ENCODE measurements around the gene SIK2.
"Not testable (repeated sequence)": the region's sequence is repeated elsewhere in the genome, so short reads cannot be mapped to it uniquely, and the experiment has no call there.

Gene SIK2

DNA sequence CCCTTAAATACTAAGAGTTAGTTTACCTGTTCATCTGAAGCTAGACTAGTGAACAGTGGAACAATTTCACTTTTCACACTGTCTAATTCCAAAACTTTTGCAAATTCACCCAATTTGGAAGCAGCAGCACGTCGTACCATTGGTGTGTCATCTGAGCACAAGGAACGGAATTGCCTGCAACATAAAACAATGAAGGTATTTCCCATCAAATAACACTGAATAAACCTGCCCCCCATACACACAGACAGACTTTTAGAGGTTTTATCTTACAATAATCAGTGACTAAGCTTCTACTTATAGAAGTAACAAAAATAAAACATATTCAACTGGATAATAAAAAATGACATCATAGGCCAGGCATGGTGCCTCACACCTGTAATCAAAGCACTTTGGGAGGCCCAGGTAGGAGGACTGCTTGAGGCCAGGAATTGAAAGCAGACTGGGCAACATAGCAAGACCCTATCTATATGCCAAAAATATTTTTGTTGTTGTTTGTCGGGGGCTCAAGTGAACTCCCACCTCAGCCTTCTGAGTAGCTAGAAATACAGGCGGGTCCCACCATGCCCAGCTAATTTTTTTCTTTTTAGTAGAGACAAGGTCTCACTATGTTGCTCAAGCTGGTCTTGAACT, 157.6 kb downstream of the SIK2 start:
- no peak for DNase-seq (ENCODE audit: low read depth)

DNA sequence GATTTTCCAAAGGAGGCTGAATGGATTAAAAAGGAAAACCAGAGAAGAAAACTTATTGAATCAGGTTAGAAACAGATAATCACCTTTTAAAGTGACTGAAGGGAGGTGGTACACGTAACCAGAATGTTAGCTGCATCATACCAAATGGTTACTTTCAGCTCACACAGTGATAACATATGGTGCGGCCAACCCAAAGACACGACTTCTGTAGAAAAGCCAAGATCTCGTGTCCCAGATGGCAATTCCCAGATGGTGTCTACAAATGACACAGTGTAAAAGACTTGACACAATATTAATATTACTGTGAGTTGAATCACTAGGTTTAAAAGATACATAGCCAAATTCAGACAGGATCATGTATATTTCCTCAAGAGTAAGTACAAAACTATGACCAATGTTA, 158.8 kb downstream of the SIK2 start:
- no peak for DNase-seq (ENCODE audit: low read depth)

GRCh38 chr11:111762526-111762925, 160.3 kb downstream of the SIK2 start:
- no peak for DNase-seq (ENCODE audit: low read depth)

GRCh38 chr11:111762981-111763643, 160.9 kb downstream of the SIK2 start:
- DNase-seq (ENCODE audit: low read depth), result no peak

DNA sequence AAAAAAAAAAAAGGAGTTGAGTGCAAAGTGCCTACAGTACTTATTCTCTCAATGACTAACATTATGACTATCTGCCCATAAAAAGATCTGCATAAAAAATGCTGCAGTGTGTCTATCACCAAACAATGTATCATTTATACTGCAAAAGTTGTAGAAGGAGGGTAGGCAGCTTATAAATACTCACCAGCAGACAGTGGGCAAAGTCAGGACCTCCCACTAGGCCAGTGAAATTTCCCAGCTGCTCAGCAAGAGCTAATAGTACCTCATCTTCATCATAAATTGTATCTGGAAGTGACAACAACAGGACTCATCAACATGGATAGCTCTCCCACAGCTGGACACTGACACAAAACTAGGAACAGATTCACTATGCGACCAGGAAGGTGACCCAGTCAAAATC, 162.4 kb downstream of the SIK2 start:
- no peak for DNase-seq (ENCODE audit: low read depth)

DNA sequence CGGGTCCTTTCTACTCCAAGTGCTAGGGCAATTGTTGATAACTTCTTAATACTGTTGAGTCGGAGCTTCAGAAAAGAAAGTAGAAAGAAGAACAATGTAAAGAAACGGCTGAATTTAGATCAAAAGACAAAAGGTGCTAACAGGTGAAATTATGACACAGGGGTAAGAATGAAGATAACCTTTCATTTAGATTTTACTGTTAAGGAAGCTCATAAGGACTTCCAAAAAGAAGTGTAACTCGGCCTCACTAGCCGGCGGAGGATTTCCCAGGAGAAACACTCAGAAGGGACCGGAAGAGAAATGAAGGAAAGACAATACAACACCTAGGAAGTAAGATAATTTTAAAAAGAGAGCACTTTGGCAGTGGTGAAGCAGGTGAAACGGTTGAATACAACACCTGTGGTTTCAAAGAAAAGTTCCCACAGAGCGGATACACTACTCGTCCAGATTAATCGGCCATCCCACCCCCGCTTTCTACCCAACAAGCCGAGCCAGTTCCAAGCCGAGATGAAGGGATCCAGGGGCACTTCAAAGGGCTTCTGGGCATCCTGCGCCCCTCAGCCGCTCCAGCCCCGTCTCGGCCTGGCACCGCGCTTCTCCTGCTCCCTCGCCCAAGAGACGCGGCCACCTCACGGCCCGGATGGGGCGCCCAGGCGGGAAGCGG, 163.2 kb downstream of the SIK2 start:
- no peak for DNase-seq (ENCODE audit: low read depth)

DNA sequence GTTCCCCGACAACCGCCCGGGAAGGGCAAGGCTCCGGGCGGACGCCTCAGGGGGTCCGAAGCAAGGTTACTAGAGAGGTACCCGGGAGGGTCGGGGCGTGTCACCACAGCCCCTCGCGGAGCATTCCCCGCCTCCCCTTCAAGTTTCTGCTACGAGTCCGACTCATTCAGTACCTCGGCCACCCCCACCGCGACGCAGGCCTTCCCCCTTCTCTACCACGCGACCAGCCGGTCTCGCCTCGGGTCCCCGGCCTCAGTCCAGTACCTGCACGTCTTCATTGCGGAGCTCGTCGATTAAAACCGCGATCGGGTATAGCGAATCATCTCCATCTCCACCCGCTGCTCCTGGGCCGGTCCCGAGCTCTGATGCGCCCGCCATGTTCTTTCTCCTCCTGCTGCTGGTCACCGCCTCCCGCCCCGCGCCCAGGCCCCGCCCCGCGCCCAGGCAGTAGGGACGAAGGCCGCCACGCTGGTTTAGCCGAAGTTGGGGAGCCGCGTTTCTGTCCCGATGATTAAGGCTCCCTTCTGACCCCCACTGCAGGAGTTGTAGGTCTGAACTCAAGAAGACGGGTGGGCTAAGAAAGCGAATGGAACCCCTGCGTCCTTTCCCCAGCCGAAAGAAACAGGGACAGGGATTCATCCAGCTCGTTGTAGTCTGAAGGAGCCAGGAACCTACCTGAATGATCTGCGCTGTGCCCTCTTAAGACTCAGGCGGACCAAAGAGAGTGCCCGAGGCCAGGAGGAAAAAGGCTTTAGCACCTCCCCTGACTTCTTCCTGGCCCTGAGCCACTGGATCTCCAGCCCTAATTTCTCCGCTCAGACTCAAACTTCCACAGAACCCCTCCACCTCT, 164.0 kb downstream of the SIK2 start, which contains the start of gene PPP2R1B:
TSS of gene PPP2R1B (minus strand) at position 406 of the 850 bp plus-strand sequence. CDS start at position 378, 28 bp downstream.
- DNase-seq (ENCODE audit: low read depth), result peak; percentile 41

- DNase-seq (ENCODE audit: low read depth), result no peak
Observed at GRCh38 chr11:111766834-111767142, 164.5 kb downstream of the SIK2 start.

DNA sequence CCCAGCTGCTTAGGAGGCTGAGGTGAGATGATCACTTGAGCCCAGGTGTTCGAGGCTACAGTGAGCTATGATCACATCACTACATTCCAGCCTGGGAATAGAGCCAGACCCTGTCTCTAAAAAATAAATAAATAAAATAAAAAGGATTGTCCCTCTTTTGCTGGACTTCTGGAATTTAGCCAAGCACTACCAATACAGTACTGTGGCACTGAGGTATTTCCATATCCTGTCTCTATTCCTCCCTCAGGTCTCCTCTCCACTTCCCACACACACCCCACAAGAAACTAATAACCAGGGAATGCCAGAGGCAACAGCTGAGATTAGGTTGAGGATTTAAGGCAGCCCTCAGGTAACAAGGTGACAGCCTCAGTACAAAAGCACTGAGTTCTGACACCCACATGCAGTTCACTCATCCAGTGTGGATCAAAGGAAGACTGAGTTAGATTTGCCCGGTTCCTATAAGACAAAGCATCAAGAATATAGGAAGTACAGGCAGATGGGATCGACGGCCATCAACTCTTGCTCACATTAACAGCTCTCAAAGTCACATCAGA, 168.4 kb downstream of the SIK2 start:
- DNase-seq (ENCODE audit: low read depth), result no peak

GRCh38 chr11:111771205-111771604, 169.0 kb downstream of the SIK2 start:
- DNase-seq (ENCODE audit: low read depth), result not testable (repeated sequence)

GRCh38 chr11:111772535-111772934, 170.3 kb downstream of the SIK2 start:
- DNase-seq (ENCODE audit: low read depth), result no peak

DNA sequence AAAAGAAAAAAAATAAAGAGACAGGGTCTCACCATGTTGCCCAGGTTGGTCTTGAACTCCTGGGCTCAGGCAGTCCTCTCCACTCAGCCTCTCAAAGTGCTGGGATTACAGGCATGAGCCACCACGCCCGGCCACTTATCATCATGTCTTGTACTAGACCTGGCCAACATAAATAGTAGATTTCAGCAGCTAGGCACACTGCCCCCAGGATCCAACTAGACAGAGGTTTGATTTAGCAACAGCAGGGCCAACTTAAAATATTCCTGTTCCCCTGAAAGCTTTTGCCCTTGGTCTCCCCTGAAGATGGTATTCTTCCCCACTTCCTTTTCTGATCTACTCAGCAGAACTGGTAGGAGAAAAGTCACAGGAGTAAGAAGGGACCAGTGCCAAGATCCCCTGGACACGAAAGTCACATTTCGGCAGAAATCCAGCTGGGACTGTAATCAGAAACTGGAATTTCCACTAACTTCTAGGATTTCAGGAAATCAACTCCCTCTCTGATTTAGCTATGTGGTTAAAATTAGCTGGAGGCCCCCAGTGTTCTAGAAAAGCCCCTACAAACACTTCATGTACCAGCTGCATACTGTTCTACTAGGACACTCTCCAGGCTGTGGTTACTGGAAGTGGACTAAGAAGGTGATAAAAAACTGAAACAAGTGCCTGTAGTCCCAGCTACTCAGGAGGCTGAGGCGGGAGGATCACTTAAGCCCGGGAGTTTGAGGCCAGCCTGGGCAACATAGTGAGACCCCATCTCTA, 172.9 kb downstream of the SIK2 start:
- DNase-seq (ENCODE audit: low read depth), result no peak

GRCh38 chr11:111776398-111777093, 174.3 kb downstream of the SIK2 start:
- DNase-seq (ENCODE audit: low read depth), result no peak

DNA sequence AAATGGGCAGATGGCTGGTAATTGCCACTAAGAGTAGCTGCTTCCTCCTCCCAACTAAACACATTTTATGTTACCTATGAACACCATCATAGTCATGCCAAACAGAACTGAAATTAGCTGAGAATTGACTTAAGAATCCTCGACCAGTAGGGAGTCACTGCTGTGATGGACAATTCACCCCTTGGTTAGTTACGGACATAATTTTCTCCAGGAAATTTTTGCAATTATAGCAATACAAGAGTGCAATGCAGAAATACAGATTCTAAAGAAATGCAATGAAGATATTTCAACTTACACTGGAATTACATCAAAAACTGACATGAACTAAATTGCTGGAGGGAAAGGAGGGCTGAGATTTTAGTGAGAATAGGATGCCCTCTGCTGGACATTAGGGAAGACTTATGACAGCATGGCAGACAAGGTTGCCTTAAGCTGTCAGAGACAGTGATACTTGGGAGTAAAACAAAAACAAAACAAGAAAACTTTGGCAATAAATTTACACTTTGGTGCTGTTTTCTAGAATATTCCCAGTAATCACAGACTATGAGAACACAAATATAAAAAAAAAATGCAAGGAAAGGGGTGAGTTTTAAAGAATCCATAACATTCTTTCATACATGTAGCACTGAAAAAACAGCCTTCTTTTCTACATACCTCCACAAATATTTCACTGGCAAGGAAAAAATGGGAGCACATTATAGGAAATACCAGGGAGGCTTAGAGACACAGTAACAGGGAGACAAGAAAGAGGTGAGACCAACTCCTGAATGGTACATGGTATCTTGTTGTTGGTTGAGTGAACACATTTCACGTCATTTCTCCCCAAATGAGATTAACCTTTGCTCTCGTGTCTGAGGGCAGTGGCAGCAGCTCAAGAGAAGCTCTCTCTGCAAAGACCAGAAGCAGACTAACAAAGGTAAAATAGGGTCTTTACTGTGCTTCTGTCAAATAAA, 175.1 kb downstream of the SIK2 start:
- peak; percentile 24 for DNase-seq (ENCODE audit: low read depth)

GRCh38 chr11:111778047-111778558, 175.9 kb downstream of the SIK2 start:
- DNase-seq (ENCODE audit: low read depth), result no peak

GRCh38 chr11:111779118-111779517, 176.9 kb downstream of the SIK2 start:
- DNase-seq (ENCODE audit: low read depth), result no peak

All from HS-27A (cell line).